ENCODE measurements around the gene RUFY3.
"Not testable (repeated sequence)": the region's sequence is repeated elsewhere in the genome, so short reads cannot be mapped to it uniquely, and the experiment has no call there.

The RUFY3 gene

GRCh38 chr4:70840631-70841030 lies 118.9 kb downstream of the RUFY3 start:
- DNase-seq (ENCODE audit: low read depth): not testable (repeated sequence)

GRCh38 chr4:70841211-70841610 lies 119.4 kb downstream of the RUFY3 start:
- DNase-seq (ENCODE audit: low read depth): no peak

GRCh38 chr4:70841951-70842350 lies 120.2 kb downstream of the RUFY3 start:
- DNase-seq (ENCODE audit: low read depth): no peak

- no peak for DNase-seq (ENCODE audit: low read depth)
Measured at GRCh38 chr4:70842761-70843435, 121.1 kb downstream of the RUFY3 start.

GRCh38 chr4:70844180-70844579 lies 122.4 kb downstream of the RUFY3 start:
- DNase-seq (ENCODE audit: low read depth): no peak

- DNase-seq (ENCODE audit: low read depth): no peak
Measured at GRCh38 chr4:70849291-70849690, 127.5 kb downstream of the RUFY3 start.

- no peak for DNase-seq (ENCODE audit: low read depth)
Measured at GRCh38 chr4:70855464-70855863, 133.7 kb downstream of the RUFY3 start.
